Measurements from ENCODE around the gene MACROD2.

Gene MACROD2

GRCh38 chr20:15556869-15557268 lies 1561.6 kb downstream of the MACROD2 start (continued):
- no peak for TF ChIP-seq ZNF624 (tag by site-specific recombination; IDR thresholded peaks at IDR 0.05)
- TF ChIP-seq ZNF341 (tag by site-specific recombination; IDR thresholded peaks at IDR 0.05; ENCODE audit: low read depth), result no peak
- no peak for TF ChIP-seq ZNF132 (tag by site-specific recombination; IDR thresholded peaks at IDR 0.05; ENCODE audit: borderline replicate concordance)
- TF ChIP-seq ZNF112 (tag by site-specific recombination; IDR thresholded peaks at IDR 0.05), result no peak
- TF ChIP-seq ZNF544 (tag by site-specific recombination; IDR thresholded peaks at IDR 0.05), result no peak
- no peak for TF ChIP-seq ZNF558 (tag by site-specific recombination; IDR thresholded peaks at IDR 0.05)
- TF ChIP-seq ZEB2 (tag by site-specific recombination; IDR thresholded peaks at IDR 0.05), result no peak
- TF ChIP-seq ZBTB26 (tag by site-specific recombination; optimal IDR thresholded peaks at IDR 0.05), result no peak

DNA sequence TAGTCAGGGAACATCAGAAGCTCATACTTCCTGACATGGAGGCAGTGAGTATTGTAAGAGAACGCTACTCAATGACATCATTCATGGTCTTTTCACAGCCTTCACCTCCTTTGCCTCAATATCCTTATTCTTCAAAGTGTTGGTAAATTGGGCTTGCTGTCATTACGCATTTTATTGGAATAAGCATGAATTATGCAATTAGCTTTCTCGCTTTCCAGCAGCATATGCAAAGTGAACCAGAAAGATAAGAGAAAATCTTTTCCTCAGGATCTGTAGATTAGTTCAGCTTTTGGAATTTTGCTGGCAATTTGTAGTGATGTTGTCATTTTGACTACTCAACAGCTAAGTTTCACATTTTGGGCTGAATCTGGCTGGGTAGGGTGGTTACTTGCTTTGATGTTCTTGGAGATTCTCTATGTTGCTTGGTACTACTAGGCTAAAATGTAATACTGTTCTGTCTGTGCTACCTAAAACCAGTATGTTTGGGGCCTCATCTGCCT lies 1565.8 kb downstream of the MACROD2 start:
- Histone ChIP-seq H3K4me3 (ENCODE audit: low read depth, low read length) (no peak overlapping the region), H3K36me3 (ENCODE audit: control insufficient read depth in 2 of 2, insufficient read depth in 1 of 2, low read length in 2 of 2) (no peaks in the 10 kb centered on the region), H3K9me3 (ENCODE audit: control insufficient read depth, insufficient read depth, low read depth, low read length) (no peaks in the 10 kb centered on the region), H3K27ac (ENCODE audit: extremely low read depth, low read depth, low read length) (no peak overlapping the region), H3K4me1 (ENCODE audit: control insufficient read depth, insufficient read depth, low read length) (no peaks in the 10 kb centered on the region)
- TF ChIP-seq ZNF660 (tag by site-specific recombination; IDR thresholded peaks at IDR 0.05) (no peak), ZNF549 (tag by site-specific recombination; IDR thresholded peaks at IDR 0.05) (no peak), ZBTB21 (tag by site-specific recombination; IDR thresholded peaks at IDR 0.05) (no peak), MZF1 (tag by site-specific recombination; IDR thresholded peaks at IDR 0.05; ENCODE audit: borderline replicate concordance) (no peak), ZNF768 (tag by site-specific recombination; IDR thresholded peaks at IDR 0.05) (no peak), ZNF138 (tag by site-specific recombination; IDR thresholded peaks at IDR 0.05; ENCODE audit: borderline replicate concordance) (no peak), OVOL3 (tag by site-specific recombination; IDR thresholded peaks at IDR 0.05) (no peak), ZFP37 (tag by site-specific recombination; IDR thresholded peaks at IDR 0.05) (no peak), ZIC2 (tag by site-specific recombination; IDR thresholded peaks at IDR 0.05) (no peak), HOXD13 (CRISPR knock-in tag; IDR thresholded peaks at IDR 0.05; ENCODE audit: borderline replicate concordance) (no peak), HOXA7 (CRISPR knock-in tag; IDR thresholded peaks at IDR 0.05; ENCODE audit: borderline replicate concordance) (no peak), ZBTB1 (tag by site-specific recombination; IDR thresholded peaks at IDR 0.05) (no peak), ZNF629 (tag by site-specific recombination; IDR thresholded peaks at IDR 0.05) (no peak), ZNF221 (tag by site-specific recombination; IDR thresholded peaks at IDR 0.05; ENCODE audit: borderline replicate concordance) (no peak), ZNF658 (tag by site-specific recombination; IDR thresholded peaks at IDR 0.05) (no peak), YY2 (tag by site-specific recombination; IDR thresholded peaks at IDR 0.05) (no peak), ZNF626 (tag by site-specific recombination; IDR thresholded peaks at IDR 0.05) (no peak), ZFP69B (tag by site-specific recombination; IDR thresholded peaks at IDR 0.05) (no peak)
- CTCF ChIA-PET, result no interaction called here
- POLR2A ChIA-PET, result no interaction called here

DNA sequence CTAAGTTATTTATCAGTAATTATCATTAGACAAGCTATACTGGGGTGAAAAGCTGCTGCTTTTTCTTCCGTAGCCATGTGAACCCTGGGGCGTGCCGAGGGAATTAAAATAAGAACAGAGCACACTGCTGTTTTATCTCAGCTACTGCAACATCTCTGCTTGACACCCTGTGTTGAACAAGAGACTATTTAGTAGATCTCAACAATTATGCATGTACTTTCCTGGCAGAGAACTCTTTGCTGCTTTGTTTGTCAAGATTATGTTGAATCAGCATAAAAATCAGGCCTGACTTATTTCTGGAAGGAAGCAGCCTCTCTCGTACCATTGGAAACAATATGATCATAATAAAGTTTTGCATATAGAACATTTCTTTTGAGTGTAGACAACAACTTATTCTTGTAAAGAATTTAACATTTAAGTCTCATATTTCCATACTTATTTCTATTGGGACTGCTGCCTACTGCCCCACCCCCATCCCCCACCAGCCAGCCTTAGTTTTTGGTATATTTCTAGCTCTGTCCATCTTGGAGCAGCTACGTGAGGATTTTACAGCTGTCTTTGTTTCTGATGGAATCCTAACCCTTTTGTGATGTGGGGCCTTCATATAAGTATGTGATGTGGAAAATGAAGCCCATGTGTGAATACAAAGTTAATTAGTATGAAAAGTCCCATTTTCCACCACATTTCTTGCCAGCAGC lies 1566.5 kb downstream of the MACROD2 start:
- Histone ChIP-seq H3K9me3 (ENCODE audit: control insufficient read depth, insufficient read depth, low read depth, low read length) (no peaks in the 10 kb centered on the region), H3K36me3 (ENCODE audit: control insufficient read depth in 2 of 2, insufficient read depth in 1 of 2, low read length in 2 of 2) (no peaks in the 10 kb centered on the region), H3K4me1 (ENCODE audit: control insufficient read depth, insufficient read depth, low read length) (no peaks in the 10 kb centered on the region), H3K4me3 (ENCODE audit: low read depth, low read length) (no peak overlapping the region), H3K27ac (ENCODE audit: extremely low read depth, low read depth, low read length) (no peak overlapping the region)
- POLR2A ChIA-PET, result no interaction called here
- CTCF ChIA-PET, result no interaction called here
- no peak for TF ChIP-seq ZNF785 (tag by site-specific recombination; IDR thresholded peaks at IDR 0.05)
- TF ChIP-seq ZFHX2 (tag by site-specific recombination; conservative IDR thresholded peaks at IDR 0.05), result no peak
- TF ChIP-seq ZNF221 (tag by site-specific recombination; IDR thresholded peaks at IDR 0.05; ENCODE audit: borderline replicate concordance), result no peak
- TF ChIP-seq ZNF600 (tag by site-specific recombination; IDR thresholded peaks at IDR 0.05), result no peak
- no peak for TF ChIP-seq ZFP3 (tag by site-specific recombination; IDR thresholded peaks at IDR 0.05; ENCODE audit: low read depth)
- no peak for TF ChIP-seq ZNF658 (tag by site-specific recombination; IDR thresholded peaks at IDR 0.05)
- no peak for TF ChIP-seq ZNF791 (tag by site-specific recombination; IDR thresholded peaks at IDR 0.05)
- TF ChIP-seq ZNF585B (tag by site-specific recombination; IDR thresholded peaks at IDR 0.05), result no peak
- TF ChIP-seq ZNF202 (tag by site-specific recombination; IDR thresholded peaks at IDR 0.05; ENCODE audit: borderline replicate concordance), result no peak
- TF ChIP-seq, protein P1, sequence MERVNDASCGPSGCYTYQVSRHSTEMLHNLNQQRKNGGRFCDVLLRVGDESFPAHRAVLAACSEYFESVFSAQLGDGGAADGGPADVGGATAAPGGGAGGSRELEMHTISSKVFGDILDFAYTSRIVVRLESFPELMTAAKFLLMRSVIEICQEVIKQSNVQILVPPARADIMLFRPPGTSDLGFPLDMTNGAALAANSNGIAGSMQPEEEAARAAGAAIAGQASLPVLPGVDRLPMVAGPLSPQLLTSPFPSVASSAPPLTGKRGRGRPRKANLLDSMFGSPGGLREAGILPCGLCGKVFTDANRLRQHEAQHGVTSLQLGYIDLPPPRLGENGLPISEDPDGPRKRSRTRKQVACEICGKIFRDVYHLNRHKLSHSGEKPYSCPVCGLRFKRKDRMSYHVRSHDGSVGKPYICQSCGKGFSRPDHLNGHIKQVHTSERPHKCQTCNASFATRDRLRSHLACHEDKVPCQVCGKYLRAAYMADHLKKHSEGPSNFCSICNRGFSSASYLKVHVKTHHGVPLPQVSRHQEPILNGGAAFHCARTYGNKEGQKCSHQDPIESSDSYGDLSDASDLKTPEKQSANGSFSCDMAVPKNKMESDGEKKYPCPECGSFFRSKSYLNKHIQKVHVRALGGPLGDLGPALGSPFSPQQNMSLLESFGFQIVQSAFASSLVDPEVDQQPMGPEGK (tag by site-specific recombination; IDR thresholded peaks at IDR 0.05), result no peak
- no peak for TF ChIP-seq HOXC10 (CRISPR knock-in tag; IDR thresholded peaks at IDR 0.05)
- TF ChIP-seq ZEB2 (tag by site-specific recombination; IDR thresholded peaks at IDR 0.05), result no peak
